K562 (cell line): Measurements from ENCODE around the gene GAL3ST3. TPM values are rescaled to one million over a fixed set of nuclear protein-coding genes. Genes with fewer than 3 reads are reported as not detected.
A peak's percentile ranks its signal among the peaks of the same experiment; 100 is the strongest.

Source experiments
- BCLAF1 ChIP-seq, 2 experiments: fragments of 450-650 bp in 1 of 2; IDR thresholded peaks; 2 replicates each; pipeline ENCODE4 v1.6.1; 2011 to 2017; ENCODE audit warnings: low read depth in 2 of 2, antibody characterized with exemption in 1 of 2, borderline replicate concordance in 1 of 2, low read length in 1 of 2, mild to moderate bottlenecking in 1 of 2, mixed read lengths in 1 of 2; ENCODE audit not compliant: control insufficient read depth in 1 of 2
- CREBBP ChIP-seq: IDR thresholded peaks from one replicate; pipeline ENCODE4 v1.6.1; 2012; ENCODE audit warnings: low read depth, mild to moderate bottlenecking, control low read depth, inconsistent platforms, low read length
- HNRNPK ChIP-seq: fragments of 200-400 bp; formaldehyde crosslinking; IDR thresholded peaks from one replicate; pipeline ENCODE4 v1.6.1; 2018; ENCODE audit warnings: mild to moderate bottlenecking, low read depth, low read length; ENCODE audit not compliant: poor library complexity, severe bottlenecking
- KAT8 ChIP-seq: fragments of 450-650 bp; IDR thresholded peaks from 2 replicates; pipeline ENCODE4 v1.6.1; 2016; ENCODE audit warnings: low read depth, mild to moderate bottlenecking
- KLF10 ChIP-seq: fragments of 250-450 bp; sonication (Bioruptor Pico); IDR thresholded peaks from 2 replicates; pipeline ENCODE4 v1.6.1; 2021; ENCODE audit warnings: matching md5 sums
- MBD2 ChIP-seq: sonication (generic); IDR thresholded peaks from 2 replicates; pipeline ENCODE4 v1.6.1; 2016; ENCODE audit warnings: low read depth, borderline replicate concordance
- NFYB ChIP-seq: IDR thresholded peaks from 2 replicates; pipeline ENCODE4 v1.6.1; 2011; ENCODE audit warnings: mild to moderate bottlenecking, moderate library complexity; ENCODE audit not compliant: insufficient read length; ENCODE audit errors: extremely low read depth
- SMC3 ChIP-seq: conservative IDR thresholded peaks from 2 replicates; pipeline ENCODE4 v1.6.1; 2011; ENCODE audit warnings: low read depth, low read length, improper control_type of control experiment; ENCODE audit not compliant: insufficient read depth
- SUPT5H ChIP-seq: fragments of 450-650 bp; IDR thresholded peaks from 2 replicates; pipeline ENCODE4 v1.6.1; 2016
- ZC3H11A ChIP-seq: IDR thresholded peaks from 2 replicates; pipeline ENCODE4 v1.6.1; 2012; ENCODE audit warnings: low read depth, low read length, improper control_type of control experiment
- polyA plus RNA-seq, 8 experiments: library from polyadenylated mRNA; depleted of rRNA in 4 of 8; stranded (reverse) in 5 of 8; unstranded in 3 of 8; fragments of >200 nt; fragmentation: Nextera tagmentation in 2 of 8; fragmentation: Illumina TruSeq in 1 of 8; extraction: Ambion mirVana in 2 of 8; extraction: Trizol in 1 of 8; gene quantifications; 2 replicates each; pipeline versions ENCODE4 v1.2.1 to v1.2.3, GENCODE V29; 2011 to 2014; ENCODE audit warnings: inconsistent platforms in 1 of 8, missing spikeins in 1 of 8
- total RNA-seq, 7 experiments: library from RNA; depleted of rRNA in 6 of 7; stranded (reverse); fragments of >200 nt in 6 of 7; fragmentation: Illumina TruSeq in 2 of 7; extraction: Trizol in 2 of 7; gene quantifications; 2 replicates each; pipeline versions ENCODE4 v1.2.1 to v1.2.3, GENCODE V29; 2011 to 2021; ENCODE audit warnings: low replicate concordance in 1 of 7

GAL3ST3 gene
- total and polyA plus RNA-seq, 9 of the 15 experiments (the other 6 are each of a cell fraction or from before 2014, with no cell fraction given), result not detected

GRCh38 chr11:66001942-66002647, 46.9 kb downstream of the GAL3ST3 start, which contains the start of the genes BANF1 and EIF1AD (continued):
- TF ChIP-seq BCLAF1 (IDR thresholded peaks at IDR 0.05; ENCODE audit: borderline replicate concordance in 1 of 2, control insufficient read depth in 1 of 2, low read depth in 2 of 2, low read length in 1 of 2), result peak in 1 of 2 experiments; percentile 98; a peak in 2 of 4 replicates
- TF ChIP-seq ZC3H11A, result peak; percentile 88
- peak; percentile 87 for TF ChIP-seq SUPT5H
- TF ChIP-seq MBD2, result peak; percentile 67; the same call in 1 of the 2 replicates
- TF ChIP-seq SMC3, result 0 out of 2 replicates have a peak, but pooled peaks have one; percentile 3
- TF ChIP-seq NFYB, result no peak
- no peak for TF ChIP-seq CREBBP
- no peak for TF ChIP-seq KLF10 (CRISPR knock-in tag)
- no peak for TF ChIP-seq HNRNPK
- TF ChIP-seq KAT8, result peak; percentile 77; the same call in 1 of the 2 replicates
